RPMI7951 (cell line): ENCODE measurements around the gene INCENP. TPM values are rescaled to one million over a fixed set of nuclear protein-coding genes. Genes with fewer than 3 reads are reported as not detected.
"Not testable (repeated sequence)": the region's sequence is repeated elsewhere in the genome, so short reads cannot be mapped to it uniquely, and the experiment has no call there.

Experiments used
- DNase-seq: peaks from one replicate; pipeline ENCODE4 v3.0.0-alpha.2; 2012; ENCODE audit warnings: low read depth
- total RNA-seq: library from RNA; depleted of rRNA; stranded (reverse); fragments of >200 nt; shearing (Covaris generic); gene quantifications from 2 replicates; pipeline ENCODE4 v1.2.3, GENCODE V29; 2014; rRNA removed

Gene INCENP
- total RNA-seq, 1 experiment from 2014 or later: 89.0 TPM

GRCh38 chr11:62169448-62169847, 45.6 kb downstream of the INCENP start:
- peak; percentile 7 for DNase-seq

- no peak for DNase-seq
Observed at GRCh38 chr11:62169935-62170334, 46.1 kb downstream of the INCENP start.

GRCh38 chr11:62171261-62171723, 47.5 kb downstream of the INCENP start:
- peak; percentile 70 for DNase-seq

GRCh38 chr11:62172294-62172693, 48.5 kb downstream of the INCENP start:
- DNase-seq: no peak

GRCh38 chr11:62176766-62177165, 53.0 kb downstream of the INCENP start:
- no peak for DNase-seq

- DNase-seq: no peak
Observed at GRCh38 chr11:62179995-62180394, 56.2 kb downstream of the INCENP start.

- no peak for DNase-seq
Observed at GRCh38 chr11:62181097-62181496, 57.3 kb downstream of the INCENP start.

- no peak for DNase-seq
Observed at GRCh38 chr11:62182147-62182891, 58.5 kb downstream of the INCENP start.

GRCh38 chr11:62186195-62186594, 62.4 kb downstream of the INCENP start:
- no peak for DNase-seq

GRCh38 chr11:62190011-62190410, 66.2 kb downstream of the INCENP start, which contains the start of gene SCGB1D1:
Gene SCGB1D1 (plus strand): TSS chr11:62190216. CDS start chr11:62190285, 69 bp downstream.
- no peak for DNase-seq

- peak; percentile 14 for DNase-seq
Observed at GRCh38 chr11:62193952-62194351, 70.1 kb downstream of the INCENP start.

GRCh38 chr11:62195010-62195409, 71.2 kb downstream of the INCENP start:
- DNase-seq: not testable (repeated sequence)

GRCh38 chr11:62195945-62196344, 72.1 kb downstream of the INCENP start:
- no peak for DNase-seq

- not testable (repeated sequence) for DNase-seq
Observed at GRCh38 chr11:62197400-62197799, 73.6 kb downstream of the INCENP start.

GRCh38 chr11:62201376-62201775, 77.6 kb downstream of the INCENP start:
- no peak for DNase-seq

Other genes starting within 250 kb of the INCENP start
- gene FADS3, start 232.5 kb upstream of the INCENP start, total RNA-seq: 60.9 and 65.1 TPM in 2 replicates
- 0.84 and 1.7 TPM in 2 replicates for gene RAB3IL1, start 206.4 kb upstream of the INCENP start, total RNA-seq
- gene BEST1, start 173.7 kb upstream of the INCENP start, total RNA-seq: 0.10 and 0.12 TPM in 2 replicates
- gene FTH1, start 156.4 kb upstream of the INCENP start, total RNA-seq: 726 and 869 TPM in 2 replicates
- not detected in 2 replicates for gene SCGB1D1, start 66.2 kb downstream of the INCENP start, total RNA-seq
- gene SCGB2A1, start 84.7 kb downstream of the INCENP start, total RNA-seq: not detected in 2 replicates
- gene SCGB1D2, start 118.2 kb downstream of the INCENP start, total RNA-seq: not detected in 2 replicates
- gene SCGB2A2, start 146.1 kb downstream of the INCENP start, total RNA-seq: not detected in 2 replicates
- gene SCGB1D4, start 175.1 kb downstream of the INCENP start, total RNA-seq: not detected in 2 replicates
- gene ASRGL1, start 213.4 kb downstream of the INCENP start, total RNA-seq: 1.9 TPM in 2 replicates